ENCODE results near the gene TEK. TPM values are rescaled to one million over a fixed set of nuclear protein-coding genes. Genes with fewer than 3 reads are reported as not detected.

The TEK gene
- total and polyA plus RNA-seq, 9 of the 15 experiments (the other 6 are each of a cell fraction or from before 2014, with no cell fraction given) = 0.03 to 0.13 (median 0.06) TPM

- no TSS peak for BruUV-seq (replicated peaks)
- Histone ChIP-seq H3K9me3 (replicated peaks; ENCODE audit: control insufficient read depth, insufficient read depth, low read depth, low read length) (no peaks in the 10 kb centered on the region), H3K4me3 (no peak overlapping the region), H3K27me3 (ENCODE audit: control insufficient read depth in 2 of 2, insufficient read depth in 2 of 2, low read length in 2 of 2) (no peaks in the 10 kb centered on the region), H3K79me2 (ENCODE audit: control insufficient read depth, insufficient read depth, low read length) (no peaks in the 10 kb centered on the region), H2AFZ (ENCODE audit: low read depth, low read length) (no peak overlapping the region), H3K9me1 (ENCODE audit: control insufficient read depth, insufficient read depth, low read length) (no peaks in the 10 kb centered on the region), H3K27ac (ENCODE audit: extremely low read depth, low read depth, low read length) (no peak overlapping the region), H3K36me3 (ENCODE audit: control insufficient read depth, insufficient read depth, low read length) (no peaks in the 10 kb centered on the region), H3K4me2 (ENCODE audit: insufficient read depth, low read length) (no peak overlapping the region), H3K4me1 (replicated peaks in 1 of 2; ENCODE audit: control insufficient read depth in 2 of 2, insufficient read depth in 2 of 2, low read length in 2 of 2) (no peaks in the 10 kb centered on the region; a peak in 1 of 5 replicates), H4K20me1 (replicated peaks; ENCODE audit: control insufficient read depth, insufficient read depth, low read length) (no peaks in the 10 kb centered on the region), H3K9ac (ENCODE audit: insufficient read depth in 1 of 2, low read depth in 2 of 2, low read length in 2 of 2) (no peak overlapping the region)
- ChIA-PET POLR2A (no interaction called here), CTCF (ENCODE audit: low intra/inter-chr PET ratio) (no interaction called here)
- peak in 1 of 4 experiments; percentile 1 for DNase-seq (ENCODE audit: extremely low read depth in 1 of 4, low spot score in 3 of 4)
- no peak for ATAC-seq
- 10% methylated on average over 2 of the region's 5 CpGs for WGBS (ENCODE audit: insufficient coverage, low coverage, missing lambda C conversion rate)
- FAIRE-seq = no peak
- intact Hi-C loops (cut with micrococcal nuclease) (no loop called here), in situ Hi-C loops (cut with MboI) (no loop called here)
- no peak for TF ChIP-seq ADNP (tag; IDR thresholded peaks at IDR 0.05)
- no peak for TF ChIP-seq SETDB1 (IDR thresholded peaks at IDR 0.05; ENCODE audit: low read length)
- TF ChIP-seq HDAC8 (tag; IDR thresholded peaks at IDR 0.05) = no peak
- no peak for TF ChIP-seq SRSF9 (IDR thresholded peaks at IDR 0.05; ENCODE audit: borderline replicate concordance, low read depth, low read length)
- TF ChIP-seq HMG20A (CRISPR knock-in tag; conservative IDR thresholded peaks at IDR 0.05) = no peak
- peak; percentile 26; the same call in 1 of the 2 replicates for TF ChIP-seq ARID1B (IDR thresholded peaks at IDR 0.05)
- TF ChIP-seq GABPA (tag; conservative IDR thresholded peaks at IDR 0.05; ENCODE audit: low read depth) = no peak
- no peak for TF ChIP-seq PKNOX1 (IDR thresholded peaks at IDR 0.05)
- TF ChIP-seq ELK1 (CRISPR knock-in tag; IDR thresholded peaks at IDR 0.05) = no peak
- TF ChIP-seq TCF3 (CRISPR knock-in tag; IDR thresholded peaks at IDR 0.05) = peak; percentile 38; the same call in 1 of the 2 replicates
- no peak for TF ChIP-seq PHB (CRISPR knock-in tag; IDR thresholded peaks at IDR 0.05)
- no peak for TF ChIP-seq ZNF699 (CRISPR knock-in tag; IDR thresholded peaks at IDR 0.05; ENCODE audit: insufficient replicate concordance)
- no peak for TF ChIP-seq CTBP1 (IDR thresholded peaks at IDR 0.05; ENCODE audit: borderline replicate concordance)
These were observed 23.6 kb upstream of the TEK start for GRCh38 chr9:27085456-27085855.
